ENCODE data around the gene SPCS2.

GRCh38 chr11:74970852-74971395, 21.9 kb downstream of the SPCS2 start:
- TF ChIP-seq CTCF (IDR thresholded peaks at IDR 0.05), result no peak
- TF ChIP-seq POLR2A (IDR thresholded peaks at IDR 0.05), result no peak

All from Peyer's patch (tissue), 4 donors.